HCT116 (cell line): ENCODE data around the gene ASCL3. TPM values are rescaled to one million over a fixed set of nuclear protein-coding genes. Genes with fewer than 3 reads are reported as not detected.

ENCODE experiments used
- ATAC-seq: fragments of 200-7000 bp; cut with Tn5 transposase; 2 replicates; pipeline ENCODE4 v1.9.1; 2020; ENCODE audit warnings: mild to moderate bottlenecking, moderate library complexity
- BruUV-seq: library from RNA; stranded (reverse); fragments of 400-500 nt; replicated peaks from 2 replicates; lab custom pipeline; 2021; lab: Mats Ljungman, UMichigan
- CTCF ChIA-PET: fragments of 300-600 bp; sonication (Branson Sonifier 250); formaldehyde crosslinking; loops from one replicate; lab custom pipeline; 2021; ENCODE audit warnings: antibody characterized with exemption; lab: Charles Lee
- POLR2A ChIA-PET: fragments of 300-600, 350-600 bp; sonication (Branson Sonifier 250); formaldehyde crosslinking; loops from one replicate; lab custom pipeline; 2021; ENCODE audit warnings: antibody characterized with exemption; lab: Charles Lee
- RAD21 ChIA-PET, 2 experiments: fragments of 300-600 bp; sonication (Branson Sonifier 250); formaldehyde crosslinking; loops; one replicate each; lab custom pipeline; 2023; ENCODE audit warnings: low total read pairs in 2 of 2; ENCODE audit not compliant: uncharacterized antibody in 2 of 2, unreplicated experiment in 2 of 2, low non-redundant PET in 1 of 2; lab: Charles Lee
- DNase-seq: peaks from one replicate; pipeline ENCODE4 v3.0.0-alpha.2; 2010; ENCODE audit warnings: low read depth, low spot score
- H2AFZ ChIP-seq: fragments of 200-600 bp; shearing (Covaris generic), sonication (generic); 2 replicates; pipeline ENCODE4 v1.6.1; 2017; ENCODE audit warnings: low read depth, mixed run types, mixed read lengths, antibody characterized with exemption, low read length; ENCODE audit not compliant: poor library complexity, severe bottlenecking
- H3K27ac ChIP-seq: 2 replicates; pipeline ENCODE4 v1.5.1; 2012; ENCODE audit warnings: low read depth, low read length
- H3K27me3 ChIP-seq: fragments of 200-600 bp; sonication (generic); 2 replicates; pipeline ENCODE4 v1.6.1; 2016; ENCODE audit warnings: mixed run types, low read length, mixed read lengths; ENCODE audit not compliant: insufficient read depth
- H3K36me3 ChIP-seq, 2 experiments: fragments of 200-500 bp in 1 of 2; fragments of 200-600 bp in 1 of 2; sonication (Bioruptor generic) in 1 of 2; sonication (generic) in 1 of 2; 2 replicates each; pipeline versions ENCODE4 v1.5.1 to v1.6.1; 2014 to 2016; ENCODE audit warnings: low read length in 2 of 2, inconsistent platforms in 1 of 2, mixed read lengths in 1 of 2, mixed run types in 1 of 2; ENCODE audit not compliant: insufficient read depth in 2 of 2, control insufficient read depth in 1 of 2
- H3K4me1 ChIP-seq, 2 experiments: fragments of 200-600 bp in 1 of 2; sonication (generic) in 1 of 2; 2 replicates each; pipeline versions ENCODE4 v1.5.1 to v1.6.1; 2012 to 2017; ENCODE audit warnings: low read length in 2 of 2, inconsistent platforms in 1 of 2, mild to moderate bottlenecking in 1 of 2, mixed read lengths in 1 of 2, mixed run types in 1 of 2, moderate library complexity in 1 of 2; ENCODE audit not compliant: insufficient read depth in 2 of 2, control insufficient read depth in 1 of 2
- H3K4me2 ChIP-seq: fragments of 200-600 bp; sonication (generic); 2 replicates; pipeline ENCODE4 v1.6.1; 2017; ENCODE audit warnings: mixed run types, low read length, mixed read lengths
- H3K4me3 ChIP-seq, 2 experiments: fragments of 200-600 bp in 1 of 2; sonication (generic) in 1 of 2; replicated peaks in 1 of 2; 2 replicates each; pipeline ENCODE4 v1.5.1; 2011 to 2016; ENCODE audit warnings: low read length in 2 of 2, control low read depth in 1 of 2, low read depth in 1 of 2, mild to moderate bottlenecking in 1 of 2, mixed read lengths in 1 of 2, mixed run types in 1 of 2
- H3K79me2 ChIP-seq: fragments of 200-600 bp; sonication (generic); 2 replicates; pipeline ENCODE4 v1.6.1; 2017; ENCODE audit warnings: mild to moderate bottlenecking, mixed run types, low read length, moderate library complexity, mixed read lengths; ENCODE audit not compliant: insufficient read depth
- H3K9ac ChIP-seq: fragments of 200-600 bp; sonication (generic); 2 replicates; pipeline ENCODE4 v1.6.1; 2016; ENCODE audit warnings: low read length, mixed read lengths
- H3K9me2 ChIP-seq: fragments of 200-600 bp; sonication (generic), shearing (Covaris generic); 2 replicates; pipeline ENCODE4 v1.6.1; 2017; ENCODE audit warnings: mixed run types, mild to moderate bottlenecking, moderate library complexity; ENCODE audit not compliant: insufficient read depth
- H3K9me3 ChIP-seq, 2 experiments: fragments of 200-500 bp in 1 of 2; fragments of 200-600 bp in 1 of 2; sonication (Bioruptor generic) in 1 of 2; sonication (generic) in 1 of 2; 2 replicates each; pipeline ENCODE4 v1.6.1; 2014 to 2017; ENCODE audit warnings: low read length in 2 of 2, mixed read lengths in 2 of 2, inconsistent platforms in 1 of 2, low read depth in 1 of 2, mild to moderate bottlenecking in 1 of 2, mixed run types in 1 of 2, moderate library complexity in 1 of 2; ENCODE audit not compliant: control insufficient read depth in 1 of 2, insufficient read depth in 1 of 2
- H4K20me1 ChIP-seq: fragments of 200-600 bp; sonication (generic), shearing (Covaris generic); 2 replicates; pipeline ENCODE4 v1.6.1; 2017; ENCODE audit warnings: mixed run types, mild to moderate bottlenecking, moderate library complexity; ENCODE audit not compliant: insufficient read depth
- ATF3 ChIP-seq: IDR thresholded peaks from 2 replicates; pipeline ENCODE4 v1.6.1; 2012
- CBX3 ChIP-seq: IDR thresholded peaks from 2 replicates; pipeline ENCODE4 v1.6.1; 2012; ENCODE audit warnings: low read depth
- CEBPB ChIP-seq: IDR thresholded peaks from 2 replicates; pipeline ENCODE4 v1.6.1; 2012; ENCODE audit warnings: low read depth
- CTCF ChIP-seq, 3 experiments: fragments of 200-600 bp in 1 of 3; sonication (generic) in 1 of 3; IDR thresholded peaks in 2 of 3; conservative IDR thresholded peaks in 1 of 3; 2 replicates each; pipeline ENCODE4 v1.5.1; 2012 to 2017; ENCODE audit warnings: low read depth in 2 of 3, low read length in 2 of 3, antibody characterized with exemption in 1 of 3, borderline replicate concordance in 1 of 3, control low read depth in 1 of 3, mild to moderate bottlenecking in 1 of 3, mixed read lengths in 1 of 3, mixed run types in 1 of 3, moderate library complexity in 1 of 3; ENCODE audit not compliant: insufficient read depth in 1 of 3
- EGR1 ChIP-seq: IDR thresholded peaks from 2 replicates; pipeline ENCODE4 v1.6.1; 2012; ENCODE audit warnings: low read depth
- ELF1 ChIP-seq: IDR thresholded peaks from 2 replicates; pipeline ENCODE4 v1.6.1; 2012; ENCODE audit warnings: low read depth, borderline replicate concordance
- FOSL1 ChIP-seq: IDR thresholded peaks from 2 replicates; pipeline ENCODE4 v1.6.1; 2012; ENCODE audit warnings: low read depth
- JUND ChIP-seq: IDR thresholded peaks from 2 replicates; pipeline ENCODE4 v1.6.1; 2012
- MAX ChIP-seq: IDR thresholded peaks from 2 replicates; pipeline ENCODE4 v1.6.1; 2012
- POLR2A ChIP-seq: IDR thresholded peaks from 2 replicates; pipeline ENCODE4 v1.7.0; 2011; ENCODE audit warnings: borderline replicate concordance; ENCODE audit not compliant: insufficient read depth, insufficient read length; ENCODE audit errors: extremely low read depth
- POLR2AphosphoS5 ChIP-seq: IDR thresholded peaks from 2 replicates; pipeline ENCODE4 v1.6.1; 2011; ENCODE audit warnings: mild to moderate bottlenecking, low read depth, low read length, moderate library complexity
- REST ChIP-seq: IDR thresholded peaks from 2 replicates; pipeline ENCODE4 v1.6.1; 2012; ENCODE audit warnings: low read depth
- SIN3A ChIP-seq: IDR thresholded peaks from 2 replicates; pipeline ENCODE4 v1.6.1; 2012; ENCODE audit warnings: low read depth
- SP1 ChIP-seq: IDR thresholded peaks from 2 replicates; pipeline ENCODE4 v1.6.1; 2012; ENCODE audit warnings: low read depth
- SRF ChIP-seq: IDR thresholded peaks from 2 replicates; pipeline ENCODE4 v1.6.1; 2012; ENCODE audit warnings: low read depth
- TCF7L2 ChIP-seq: IDR thresholded peaks from 2 replicates; pipeline ENCODE4 v1.7.0; 2011; ENCODE audit warnings: borderline replicate concordance, inconsistent platforms; ENCODE audit not compliant: insufficient read depth, insufficient read length; ENCODE audit errors: extremely low read depth
- YY1 ChIP-seq: IDR thresholded peaks from 2 replicates; pipeline ENCODE4 v1.6.1; 2011; ENCODE audit warnings: low read length, low read depth, moderate library complexity, mild to moderate bottlenecking; ENCODE audit not compliant: insufficient replicate concordance; ENCODE audit errors: extremely low read depth
- ZFX ChIP-seq: fragments of 450-650 bp; IDR thresholded peaks from 2 replicates; pipeline ENCODE4 v1.6.1; 2017
- ZNF274 ChIP-seq: fragments of 200-500 bp; sonication (Bioruptor generic); IDR thresholded peaks from 2 replicates; pipeline ENCODE4 v1.6.1; 2014; ENCODE audit warnings: mild to moderate bottlenecking, low read depth, low read length, inconsistent platforms
- intact Hi-C: fragments of 100-400 bp; cut with micrococcal nuclease; formaldehyde crosslinking; loops from 2 replicates; pipeline ENCODE4 v1.10.0; 2022
- total RNA-seq: library from RNA; stranded (reverse); gene quantifications from one replicate; pipeline ENCODE4 v1.2.1, GENCODE V29; 2021; ENCODE audit not compliant: unreplicated experiment

Gene ASCL3
- total RNA-seq, 1 experiment from 2014 or later: not detected

- TF ChIP-seq REST: no peak
- TF ChIP-seq JUND: no peak
- TF ChIP-seq, all 23 proteins: peak for 0
Measured at GRCh38 chr11:8967184-8967583, 24.4 kb upstream of the ASCL3 start (continued).

- Histone ChIP-seq H2AFZ (peak within 1 kb of the TSS; percentile 84), H3K79me2 (peaks cover 34% of the 10 kb centered on the region), H3K9ac (peak within 1 kb of the TSS; percentile 93), H3K27ac (peak within 1 kb of the TSS; percentile 97), H3K9me3 (no peaks in the 10 kb centered on the region), H3K36me3 (no peaks in the 10 kb centered on the region), H3K27me3 (no peaks in the 10 kb centered on the region), H3K4me1 (peaks cover 10 to 25% of the 10 kb centered on the region in 2 experiments), H3K4me2 (peak within 1 kb of the TSS; percentile 84), H4K20me1 (no peaks in the 10 kb centered on the region), H3K4me3 (peak within 1 kb of the TSS; percentile 85 to 88), H3K9me2 (no peaks in the 10 kb centered on the region)
- peak; percentile 86 for ATAC-seq
- POLR2A ChIA-PET: interaction anchor here (0.6 to 1.5 kb wide), 5 partner anchors 16 to 173 kb away, joined by 3 read pairs; no protein-coding TSS in a partner anchor
- CTCF ChIA-PET: interaction anchor here (1.0 to 1.8 kb wide), 5 partner anchors 30 to 542 kb away, joined by 3 to 8 read pairs (median 4); no protein-coding TSS in a partner anchor
- TSS peak; percentile 73 for BruUV-seq
- peak; percentile 78 for DNase-seq
- intact Hi-C loops: loop anchor here (5.0 kb wide), 2 partner anchors 173 to 277 kb away; no protein-coding TSS in a partner anchor
- RAD21 ChIA-PET: interaction anchor here in 1 of 2 experiments (1.3 kb wide), 1 partner anchor 265 kb away, joined by 4 read pairs; no protein-coding TSS in a partner anchor
- TF ChIP-seq ZFX (peak; percentile 99), CBX3 (no peak), MAX (peak; percentile 87), CEBPB (no peak), POLR2A (peak; percentile 66), FOSL1 (no peak), TCF7L2 (peak; percentile 46), ELF1 (peak; percentile 92), JUND (no peak), SP1 (peak; percentile 57), YY1 (peak; percentile 64), EGR1 (peak; percentile 97), POLR2AphosphoS5 (peak; percentile 92), ATF3 (no peak), ZNF274 (no peak), SIN3A (peak; percentile 91), CTCF (IDR thresholded peaks at IDR 0.05 in 2 of 3, conservative IDR thresholded peaks at IDR 0.05 in 1 of 3; ENCODE audit: borderline replicate concordance in 1 of 3, insufficient read depth in 1 of 3, low read depth in 2 of 3, low read length in 2 of 3) (no peak), SRF (peak; percentile 87)
Measured at GRCh38 chr11:8964324-8965320, 21.8 kb upstream of the ASCL3 start, which contains the start of gene TMEM9B. TMEM9B (minus strand) TSS chr11:8964442; CDS start chr11:8964313, 129 bp downstream.
